ENCODE results near the gene CMPK1.
A peak's percentile ranks its signal among the peaks of the same experiment; 100 is the strongest.
"Not testable (repeated sequence)": the region's sequence is repeated elsewhere in the genome, so short reads cannot be mapped to it uniquely, and the experiment has no call there.

CMPK1 gene, protein sequence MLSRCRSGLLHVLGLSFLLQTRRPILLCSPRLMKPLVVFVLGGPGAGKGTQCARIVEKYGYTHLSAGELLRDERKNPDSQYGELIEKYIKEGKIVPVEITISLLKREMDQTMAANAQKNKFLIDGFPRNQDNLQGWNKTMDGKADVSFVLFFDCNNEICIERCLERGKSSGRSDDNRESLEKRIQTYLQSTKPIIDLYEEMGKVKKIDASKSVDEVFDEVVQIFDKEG

GRCh38 chr1:47333578-47333921 lies at the start of gene CMPK1:
TSS of gene CMPK1 (plus strand) at chr1:47333790. CDS start at chr1:47333946, 156 bp downstream.
- peak; percentile 84 for DNase-seq

DNA sequence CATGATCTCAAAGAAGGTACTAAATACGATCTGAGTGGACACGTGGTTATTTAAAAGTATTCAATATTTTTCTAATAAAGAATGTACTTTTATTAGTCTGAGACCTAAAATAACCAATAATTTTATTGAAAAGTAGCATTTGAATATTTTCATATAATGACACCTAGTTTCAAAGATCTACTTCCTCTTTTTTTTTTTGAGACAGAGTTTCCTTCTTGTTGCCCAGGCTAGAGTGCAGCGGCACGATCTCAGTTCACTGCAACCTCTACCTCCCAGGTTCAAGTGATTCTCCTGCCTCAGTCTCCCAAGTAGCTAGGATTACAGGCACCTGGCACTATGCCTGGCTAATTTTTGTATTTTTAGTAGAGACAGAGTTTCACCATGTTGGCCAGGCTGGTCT lies 45.5 kb upstream of the CMPK1 start:
- DNase-seq = not testable (repeated sequence)

DNA sequence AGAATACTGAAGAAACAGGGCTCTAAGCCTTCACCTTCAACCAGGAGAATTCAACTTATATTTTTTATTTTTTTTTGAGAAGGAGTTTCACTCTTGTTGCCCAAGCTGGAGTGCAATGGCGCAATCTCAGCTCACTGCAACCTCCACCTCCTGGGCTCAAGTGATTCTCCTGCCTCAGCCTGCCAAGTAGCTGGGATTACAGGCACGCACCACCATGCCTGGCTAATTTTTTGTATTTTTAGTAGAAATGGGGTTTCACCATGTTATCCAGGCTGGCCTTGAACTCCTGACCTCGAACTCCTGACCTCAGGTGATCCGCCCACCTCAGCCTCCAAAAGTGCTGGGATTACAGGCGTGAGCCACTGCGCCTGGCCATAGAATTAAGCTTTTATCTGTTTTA lies 38.7 kb upstream of the CMPK1 start:
- not testable (repeated sequence) for DNase-seq

GRCh38 chr1:47295579-47295978 lies 38.0 kb upstream of the CMPK1 start:
- no peak for DNase-seq

GRCh38 chr1:47298025-47298699 lies 35.4 kb upstream of the CMPK1 start:
- no peak for DNase-seq

DNA sequence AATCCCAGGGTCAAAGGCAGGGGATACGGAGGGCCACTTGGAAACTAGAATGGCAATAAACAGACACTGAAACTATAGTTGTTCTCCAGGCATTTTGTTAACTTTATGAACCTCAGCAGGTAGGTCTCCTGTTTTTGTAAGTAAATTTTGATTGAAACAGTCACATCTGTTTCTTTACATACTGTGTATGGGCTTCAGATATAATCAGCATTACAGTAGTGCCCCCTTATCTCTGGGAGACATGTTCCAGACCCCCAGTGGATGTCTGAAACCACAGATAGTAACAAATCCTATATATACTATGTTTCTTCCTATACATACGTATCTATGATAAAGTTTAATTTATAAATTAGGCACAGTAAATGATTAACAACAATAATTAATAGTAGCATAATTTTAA lies 31.1 kb upstream of the CMPK1 start:
- no peak for DNase-seq

DNA sequence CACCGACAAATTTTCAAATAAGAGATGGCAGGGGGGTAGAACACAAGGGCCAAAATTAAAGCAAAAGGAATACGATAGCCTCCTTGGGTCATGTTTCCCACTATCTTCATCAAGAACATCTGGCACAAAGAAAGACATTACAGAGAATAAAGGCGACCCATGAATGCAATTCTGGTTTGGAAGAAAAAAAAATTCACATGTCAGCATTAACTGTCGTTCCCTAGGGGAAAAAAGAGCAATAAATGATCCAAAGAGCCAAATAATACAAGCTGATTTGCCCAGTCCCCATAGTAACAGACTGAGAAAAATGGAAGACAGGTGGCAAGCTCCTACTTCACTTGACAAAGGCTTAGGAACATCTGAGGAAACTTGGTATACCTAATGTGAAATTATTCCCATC lies 24.2 kb upstream of the CMPK1 start:
- DNase-seq = no peak

DNA sequence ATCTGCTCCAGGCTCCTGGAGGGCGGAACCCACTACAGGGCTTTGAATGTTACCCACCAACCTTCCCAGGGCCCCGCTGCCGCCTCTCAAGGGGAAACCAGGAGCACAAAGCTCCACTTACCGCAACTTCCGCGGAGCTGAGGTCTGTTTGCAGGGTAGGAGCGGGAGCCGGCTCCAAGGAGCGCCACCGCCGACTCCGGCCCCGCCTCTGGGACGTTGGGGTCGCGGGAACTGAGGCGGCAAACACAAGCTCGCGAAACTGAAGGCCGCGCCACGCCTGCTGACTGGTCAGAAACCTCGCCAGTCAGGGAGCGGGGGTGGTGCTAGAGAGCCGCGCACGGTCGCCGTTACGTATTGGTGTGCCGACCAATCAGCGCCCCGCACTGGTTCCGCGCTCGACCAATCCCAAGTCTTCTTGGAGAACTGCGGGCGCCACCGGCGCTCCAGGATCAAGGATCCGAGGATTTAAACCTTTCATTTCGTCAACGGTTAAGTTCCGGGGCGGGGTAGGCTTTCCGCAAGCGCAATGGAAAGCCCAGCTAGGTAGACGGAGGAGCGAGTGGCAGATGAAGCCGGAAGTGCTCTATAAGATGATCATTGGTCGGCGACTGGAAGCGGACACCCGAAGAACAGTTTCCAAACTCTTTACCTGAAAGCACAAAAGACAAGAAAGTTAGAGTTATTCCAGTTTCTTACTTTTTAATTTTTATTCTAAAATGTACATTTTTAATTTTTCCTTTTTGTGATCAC lies 19.5 kb upstream of the CMPK1 start, which contains the start of gene STIL:
Gene STIL, minus strand, starts transcription at position 233 of the 750 bp plus-strand sequence. CDS start 3,828 bp downstream, outside the sequence.
- peak; percentile 99 for DNase-seq

- DNase-seq = no peak
Observed at GRCh38 chr1:47317841-47318240, 15.7 kb upstream of the CMPK1 start.

DNA sequence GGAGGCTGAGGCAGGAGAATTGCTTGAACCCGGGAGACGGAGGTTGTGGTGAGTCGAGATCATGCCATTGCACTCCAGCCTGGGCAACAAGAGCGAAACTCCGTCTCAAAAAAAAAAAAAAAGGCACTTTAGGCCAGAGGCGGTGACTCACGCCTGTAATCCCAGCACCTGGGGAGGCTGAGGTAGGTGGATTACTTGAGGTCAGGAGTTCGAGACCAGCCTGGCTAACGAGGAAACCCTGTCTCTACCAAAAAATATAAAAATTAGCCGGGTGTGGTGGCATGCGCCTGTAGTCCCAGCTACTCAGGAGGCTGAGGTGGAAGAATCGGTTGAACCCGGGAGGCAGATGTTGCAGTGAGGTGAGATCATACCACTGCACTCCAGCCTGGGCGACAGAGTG lies 13.6 kb upstream of the CMPK1 start:
- not testable (repeated sequence) for DNase-seq

- DNase-seq = no peak
Observed at GRCh38 chr1:47323599-47324031, 10.0 kb upstream of the CMPK1 start.

DNA sequence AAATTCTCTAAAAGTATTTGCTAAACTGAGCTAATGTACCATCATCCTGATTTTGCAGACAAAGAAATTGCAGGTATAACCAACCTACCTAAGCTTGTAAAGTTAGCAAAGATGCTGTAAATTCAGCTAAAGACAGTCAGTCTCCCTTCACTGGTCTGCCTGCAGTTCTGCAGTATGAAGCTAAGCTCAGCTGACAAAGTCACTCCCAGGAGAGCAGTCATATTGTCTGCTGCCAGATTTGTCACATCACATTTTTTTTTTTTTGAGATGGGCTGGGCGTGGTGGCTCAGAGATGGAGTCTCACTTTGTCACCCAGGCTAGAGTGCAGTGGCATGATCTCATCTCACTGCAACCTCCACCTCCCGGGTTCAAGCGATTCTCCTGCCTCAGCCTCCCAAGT lies 8.9 kb upstream of the CMPK1 start:
- DNase-seq = no peak

DNA sequence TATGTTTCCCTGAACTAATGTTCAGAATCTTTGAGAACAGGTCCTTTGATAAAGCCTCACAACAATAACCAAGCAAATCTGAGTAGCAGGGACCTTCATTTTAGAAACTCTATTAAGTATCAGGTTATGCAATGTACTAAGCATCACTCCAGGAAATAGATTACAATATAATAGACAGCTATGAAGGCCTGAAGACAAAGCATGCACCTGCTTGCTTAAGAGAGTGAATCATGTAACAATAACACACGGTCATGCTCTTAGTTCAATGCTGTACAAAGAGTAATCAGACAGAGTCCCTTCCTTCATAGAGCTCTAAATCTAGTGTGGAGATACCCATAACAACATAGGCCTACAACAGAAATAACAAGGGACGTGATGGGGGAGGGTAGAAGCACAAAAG lies 8.1 kb upstream of the CMPK1 start:
- DNase-seq = no peak

DNA sequence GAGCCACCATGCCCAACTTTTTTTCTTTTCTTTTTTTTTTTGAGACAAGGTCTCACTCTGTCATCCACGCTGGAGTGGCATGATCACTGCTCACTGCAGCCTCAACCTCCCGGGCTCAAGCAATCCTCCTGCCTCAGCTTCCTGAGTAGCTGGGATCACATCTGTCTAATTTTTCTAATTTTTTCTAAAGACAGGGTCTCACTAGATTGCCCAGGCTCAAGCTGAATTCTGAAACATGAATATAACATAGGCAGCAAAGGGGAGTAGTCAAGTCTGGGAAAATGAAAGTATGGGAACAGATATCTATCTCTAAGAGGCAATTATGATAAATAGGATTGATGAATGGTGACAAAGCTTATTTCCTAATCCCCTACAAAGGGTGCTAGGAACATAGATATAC lies 7.3 kb upstream of the CMPK1 start:
- no peak for DNase-seq

DNA sequence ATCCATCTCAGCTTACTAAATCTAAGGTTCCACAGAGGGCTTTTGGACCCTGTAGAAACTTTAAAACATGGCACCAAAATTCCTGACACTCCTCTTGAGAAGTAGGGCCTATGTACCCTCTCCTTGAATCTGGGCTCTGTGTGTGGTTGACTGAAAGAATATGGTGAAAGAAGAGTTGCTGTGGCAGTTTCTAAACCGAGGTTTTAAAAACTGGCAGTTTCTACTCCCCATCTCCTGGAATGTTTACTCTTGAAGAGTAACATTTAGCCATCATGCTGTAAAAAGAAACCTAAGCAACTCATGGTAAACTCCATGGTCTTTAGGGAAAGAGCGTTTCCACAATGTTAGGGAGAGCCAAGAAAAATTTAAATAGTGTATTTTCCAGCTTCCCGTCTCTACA lies 4.6 kb upstream of the CMPK1 start:
- no peak for DNase-seq

DNA sequence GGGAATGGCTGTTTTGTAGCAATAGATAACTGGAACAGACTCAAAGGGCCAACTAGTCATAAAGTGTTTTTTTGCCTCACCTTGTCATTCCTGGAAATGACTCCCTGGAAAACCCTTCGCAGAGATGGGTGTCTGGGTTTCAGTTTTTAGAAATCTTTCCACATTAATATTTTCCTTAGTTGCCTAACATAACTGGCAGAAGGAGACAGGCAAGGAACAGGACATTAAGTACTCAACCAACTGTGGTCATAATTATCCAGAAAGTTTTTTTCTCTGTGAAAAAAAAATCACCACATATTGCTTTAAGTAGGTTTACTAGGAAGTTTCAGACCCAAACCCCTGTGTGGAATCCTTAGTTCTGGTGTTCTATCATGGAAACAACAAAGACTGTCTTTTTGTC lies 3.4 kb upstream of the CMPK1 start:
- DNase-seq = no peak

DNA sequence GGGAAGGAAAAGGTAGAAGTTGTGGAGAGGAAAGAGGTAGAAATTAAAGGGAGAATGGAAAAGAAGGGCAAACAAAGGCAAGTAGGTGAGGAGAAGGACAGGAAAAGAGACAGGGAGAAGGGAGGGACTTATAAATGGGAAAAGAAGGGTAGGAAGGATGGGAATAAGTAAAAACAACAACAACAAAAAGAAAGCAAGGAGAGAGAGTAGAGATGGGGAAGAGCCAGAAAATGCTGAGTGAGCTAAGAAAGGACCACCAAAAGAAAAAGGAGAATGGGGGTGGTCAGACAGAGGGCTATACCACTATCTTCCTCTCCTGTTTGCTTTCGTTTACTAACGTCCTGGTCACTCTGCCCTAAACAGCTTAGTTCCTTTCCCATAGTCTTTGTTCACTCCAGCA lies 1.7 kb upstream of the CMPK1 start:
- no peak for DNase-seq

GRCh38 chr1:47332779-47333577 lies 612 bp upstream of the CMPK1 start:
- DNase-seq = no peak

DNA sequence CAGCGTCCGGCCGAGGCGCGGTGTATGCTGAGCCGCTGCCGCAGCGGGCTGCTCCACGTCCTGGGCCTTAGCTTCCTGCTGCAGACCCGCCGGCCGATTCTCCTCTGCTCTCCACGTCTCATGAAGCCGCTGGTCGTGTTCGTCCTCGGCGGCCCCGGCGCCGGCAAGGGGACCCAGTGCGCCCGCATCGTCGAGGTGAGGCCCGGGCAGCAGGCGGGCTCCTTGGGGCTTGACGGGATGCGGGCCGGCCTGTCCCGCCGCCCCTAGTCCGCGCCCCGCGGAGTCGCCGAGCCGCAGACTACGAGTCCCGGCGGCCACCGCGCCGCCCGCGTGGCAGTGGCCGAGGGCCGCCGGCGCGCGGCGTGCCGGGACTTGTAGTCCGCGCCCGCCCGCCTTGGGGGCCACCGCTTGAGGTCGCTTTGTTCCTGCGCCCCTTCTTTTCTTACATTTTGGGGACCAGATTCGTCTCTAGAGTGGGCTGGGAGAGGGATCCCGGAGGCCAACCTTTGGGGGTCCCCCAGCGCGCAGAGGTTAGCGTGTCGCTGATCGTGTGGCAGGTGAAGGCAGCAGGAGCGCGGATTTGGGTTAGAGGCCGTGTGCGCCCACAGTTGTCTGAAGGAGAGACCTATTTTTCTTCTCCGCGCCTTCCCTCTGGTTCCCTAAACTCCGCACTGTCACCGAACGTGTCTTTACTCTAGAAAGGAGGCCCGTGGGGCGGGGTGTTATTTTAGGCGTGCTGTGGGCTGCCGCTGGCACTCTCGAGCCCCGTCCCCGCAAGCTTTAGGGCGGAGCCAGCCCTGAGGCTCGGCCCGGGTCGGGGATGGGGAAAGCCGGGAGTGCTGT lies 553 bp downstream of the CMPK1 start:
- peak; percentile 76 for DNase-seq

DNA sequence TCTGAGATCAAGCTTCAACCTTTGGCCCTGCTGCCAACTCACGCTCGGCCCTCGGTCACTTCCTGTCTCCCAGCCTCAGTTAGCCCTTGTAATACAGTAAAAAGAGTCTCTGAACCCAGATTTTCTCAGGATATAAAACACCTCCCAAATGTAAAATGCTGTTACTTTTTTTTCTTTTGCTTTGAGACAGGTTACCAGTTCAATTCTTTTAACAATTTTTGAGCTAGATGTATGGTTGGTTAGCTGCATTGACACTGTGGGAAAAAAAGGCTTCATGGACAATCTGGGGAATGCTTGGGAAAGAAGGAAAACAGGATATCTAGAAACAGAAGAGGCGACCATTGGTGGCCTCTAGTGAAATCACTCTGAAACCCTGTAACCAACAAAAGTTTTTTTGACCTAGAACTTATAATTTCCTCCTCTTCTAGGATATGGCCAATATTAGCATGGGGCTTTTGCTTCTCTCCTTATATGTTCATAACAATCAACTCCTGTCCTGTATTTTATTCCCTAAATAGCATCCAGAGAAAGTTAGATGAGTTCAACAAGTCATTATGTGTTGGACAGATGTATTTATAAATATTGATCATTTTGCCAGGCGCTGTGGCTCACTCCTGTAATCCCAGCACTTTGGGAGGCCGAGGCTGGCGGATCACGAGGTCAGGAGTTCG lies 1.3 kb downstream of the CMPK1 start:
- no peak for DNase-seq

GRCh38 chr1:47337350-47337749 lies 3.8 kb downstream of the CMPK1 start:
- no peak for DNase-seq

Data from activated CD4-positive, alpha-beta T cell treated with anti-CD3 and anti-CD28 coated beads, Interleukin-2, amount 50 U/mL, for 16 hours (primary cell).